Peyer's patch (tissue), 4 donors: ENCODE results near the gene CDKN2A. TPM values are rescaled to one million over a fixed set of nuclear protein-coding genes. Genes with fewer than 3 reads are reported as not detected.

Experiments
- DNase-seq, 3 donors: peaks; one replicate each; pipeline ENCODE4 v3.0.0-alpha.2; 2017 to 2019
- H3K27ac ChIP-seq, 4 donors: fragments of 200-600 bp; sonication (generic); one replicate each; pipeline ENCODE4 v1.5.1; 2016 to 2019
- H3K27me3 ChIP-seq, 2 donors: fragments of 200-600 bp; sonication (generic); one replicate each; pipeline ENCODE4 v1.5.1; 2019
- H3K36me3 ChIP-seq, 3 donors: fragments of 200-600 bp; sonication (generic); one replicate each; pipeline ENCODE4 v1.5.1; 2016 to 2019
- H3K4me1 ChIP-seq, 4 donors: fragments of 200-600 bp; sonication (generic); one replicate each; pipeline ENCODE4 v1.5.1; 2016 to 2019
- H3K4me3 ChIP-seq, 4 donors: fragments of 200-600 bp; sonication (generic); 1 replicate in 3 of 4; 2 replicates in 1 of 4; pipeline ENCODE4 v1.5.1; 2016 to 2019; ENCODE audit warnings: mild to moderate bottlenecking in 1 of 4
- H3K9me3 ChIP-seq, 4 donors: fragments of 200-600 bp; sonication (generic); one replicate each; pipeline ENCODE4 v1.5.1; 2016 to 2019; ENCODE audit warnings: mild to moderate bottlenecking in 1 of 4
- CTCF ChIP-seq, 6 experiments: fragments of 450-650 bp in 4 of 6; fragments of 200-600 bp in 2 of 6; sonication (generic) in 1 of 6; IDR thresholded peaks; one replicate each; pipeline ENCODE4 v1.5.1; 2017 to 2019; ENCODE audit warnings: antibody characterized with exemption in 6 of 6, mild to moderate bottlenecking in 3 of 6, moderate library complexity in 1 of 6
- POLR2A ChIP-seq, 2 donors: fragments of 450-650 bp; IDR thresholded peaks; one replicate each; pipeline ENCODE4 v1.5.1; 2017; ENCODE audit warnings: antibody characterized with exemption in 2 of 2, mild to moderate bottlenecking in 2 of 2, moderate library complexity in 2 of 2
- total RNA-seq, 4 donors: library from RNA; depleted of rRNA; stranded (reverse); fragments of >200 nt; gene quantifications; one replicate each; pipeline ENCODE4 v1.1.0, GENCODE V29; 2016

CDKN2A gene
- total RNA-seq, 4 donors from 2014 or later, result 12.9 to 37.1 (median 20.8) TPM; not detected in 1

DNA sequence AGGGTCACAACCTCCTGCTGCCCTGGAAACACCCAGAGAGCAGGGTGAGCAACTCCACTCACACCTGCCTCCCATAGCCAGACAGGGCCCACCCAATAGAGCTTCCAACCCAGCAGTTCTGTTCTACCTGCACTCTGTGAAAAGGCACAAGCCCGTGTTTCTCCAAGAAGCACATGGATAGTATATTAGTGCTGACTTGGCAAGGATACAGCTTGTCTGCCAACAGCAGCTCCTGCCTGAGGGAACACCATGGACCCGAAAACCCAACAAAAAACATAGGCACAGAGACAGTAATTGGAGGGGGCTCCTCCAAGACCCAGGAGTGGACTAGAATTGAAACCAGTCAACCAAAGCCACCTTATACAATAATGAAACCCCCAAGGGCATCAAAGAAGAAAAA, 48.6 kb downstream of the CDKN2A start:
- TF ChIP-seq CTCF (IDR thresholded peaks at IDR 0.05) (no peak), POLR2A (IDR thresholded peaks at IDR 0.05) (no peak)
- no peaks in the 10 kb centered on the region for H3K27me3 ChIP-seq
- no peak overlapping the region for H3K27ac ChIP-seq
- H3K4me1 ChIP-seq, result no peaks in the 10 kb centered on the region
- H3K36me3 ChIP-seq, result no peaks in the 10 kb centered on the region
- H3K9me3 ChIP-seq, result no peaks in the 10 kb centered on the region
- DNase-seq, result no peak
- no peak overlapping the region for H3K4me3 ChIP-seq

- Histone ChIP-seq H3K36me3 (no peaks in the 10 kb centered on the region), H3K27me3 (no peaks in the 10 kb centered on the region), H3K4me3 (no peak overlapping the region), H3K27ac (no peak overlapping the region), H3K4me1 (no peaks in the 10 kb centered on the region), H3K9me3 (no peaks in the 10 kb centered on the region)
- TF ChIP-seq CTCF (IDR thresholded peaks at IDR 0.05) (no peak), POLR2A (IDR thresholded peaks at IDR 0.05) (no peak)
- no peak for DNase-seq
Measured at GRCh38 chr9:21943464-21943863, 50.7 kb downstream of the CDKN2A start.

DNA sequence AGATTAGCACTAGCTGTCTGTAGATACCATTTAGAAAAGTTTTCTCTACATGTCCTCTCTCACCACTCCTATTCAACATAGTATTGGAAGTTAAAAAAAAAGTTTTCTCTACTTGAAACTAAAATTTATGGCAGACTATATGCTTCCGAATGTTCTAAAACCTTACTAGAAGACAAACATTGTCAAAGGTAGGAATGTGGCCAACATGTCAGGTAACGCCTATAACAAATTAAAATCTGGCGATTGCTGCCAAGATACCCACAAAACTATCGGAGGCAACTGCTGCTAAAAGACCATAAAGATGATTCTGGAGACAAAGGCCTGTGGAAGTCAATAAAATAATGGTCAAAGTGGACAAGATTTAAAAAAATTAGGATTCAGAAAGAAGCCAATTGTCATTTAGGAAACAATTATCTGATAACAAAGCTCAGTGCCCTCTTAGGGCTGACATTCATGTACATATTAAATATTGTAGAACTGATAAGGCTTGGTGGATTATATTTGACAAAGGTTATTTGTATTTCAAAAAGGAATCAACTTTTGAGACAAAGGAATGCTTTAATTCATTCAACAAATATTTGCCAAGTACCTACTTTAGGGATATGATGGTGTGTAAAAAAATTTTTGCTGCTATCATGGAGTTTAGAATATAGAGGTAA, 52.7 kb downstream of the CDKN2A start:
- Histone ChIP-seq H3K27ac (no peak overlapping the region), H3K9me3 (no peaks in the 10 kb centered on the region), H3K4me3 (no peak overlapping the region), H3K36me3 (no peaks in the 10 kb centered on the region), H3K4me1 (no peaks in the 10 kb centered on the region), H3K27me3 (no peaks in the 10 kb centered on the region)
- TF ChIP-seq POLR2A (IDR thresholded peaks at IDR 0.05), result no peak
- no peak for DNase-seq

- H3K27me3 ChIP-seq, result no peaks in the 10 kb centered on the region
- no peak overlapping the region for H3K27ac ChIP-seq
- no peak for TF ChIP-seq POLR2A (IDR thresholded peaks at IDR 0.05)
- no peak for TF ChIP-seq CTCF (IDR thresholded peaks at IDR 0.05)
- H3K4me3 ChIP-seq, result no peak overlapping the region
- no peaks in the 10 kb centered on the region for H3K9me3 ChIP-seq
- no peaks in the 10 kb centered on the region for H3K36me3 ChIP-seq
- H3K4me1 ChIP-seq, result no peaks in the 10 kb centered on the region
- no peak for DNase-seq
Measured at GRCh38 chr9:21936161-21936560, 58.0 kb downstream of the CDKN2A start.

GRCh38 chr9:21935631-21936030, 58.6 kb downstream of the CDKN2A start:
- H3K27me3 ChIP-seq, result no peaks in the 10 kb centered on the region
- no peaks in the 10 kb centered on the region for H3K9me3 ChIP-seq
- no peaks in the 10 kb centered on the region for H3K36me3 ChIP-seq
- no peak overlapping the region for H3K27ac ChIP-seq
- no peak for DNase-seq
- H3K4me3 ChIP-seq, result no peak overlapping the region
- TF ChIP-seq CTCF (IDR thresholded peaks at IDR 0.05), result no peak
- TF ChIP-seq POLR2A (IDR thresholded peaks at IDR 0.05), result no peak
- H3K4me1 ChIP-seq, result no peaks in the 10 kb centered on the region

GRCh38 chr9:21933865-21934264, 60.3 kb downstream of the CDKN2A start:
- Histone ChIP-seq H3K27me3 (no peaks in the 10 kb centered on the region), H3K36me3 (no peaks in the 10 kb centered on the region), H3K27ac (no peak overlapping the region), H3K4me3 (no peak overlapping the region), H3K9me3 (no peaks in the 10 kb centered on the region), H3K4me1 (no peaks in the 10 kb centered on the region)
- DNase-seq, result no peak
- TF ChIP-seq POLR2A (IDR thresholded peaks at IDR 0.05) (no peak), CTCF (IDR thresholded peaks at IDR 0.05) (no peak)
